Measurements from ENCODE around the gene ST7L. TPM values are rescaled to one million over a fixed set of nuclear protein-coding genes. Genes with fewer than 3 reads are reported as not detected.

ST7L gene
- total and polyA plus RNA-seq, 12 donors = 14.0 to 37.2 (median 22.7) TPM

DNA sequence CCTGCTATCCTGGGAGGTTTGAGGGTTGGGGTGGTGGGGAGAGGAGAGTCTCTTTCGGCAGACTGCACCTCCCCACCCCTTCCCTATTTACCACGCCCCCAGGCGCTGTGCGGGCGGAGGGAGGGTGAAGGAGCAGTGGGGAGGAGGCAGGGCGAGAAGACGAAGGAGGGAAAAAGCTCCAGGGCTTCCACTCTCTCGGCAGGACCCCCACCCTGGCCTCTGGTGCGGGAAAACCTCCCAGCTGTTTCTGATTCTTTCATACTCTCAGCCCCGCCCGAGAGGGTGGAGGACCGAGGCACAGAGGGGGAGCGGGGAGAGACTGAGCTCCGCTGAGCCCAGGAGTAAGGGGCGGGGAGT is 111.0 kb downstream of the ST7L start:
- intact Hi-C loops (cut with DNase I) = loop anchor here in 1 of 2 donors (10.0 kb wide), 1 partner anchor 107 kb away; the partner anchor contains the start of genes CAPZA1 and ST7L
- H3K27ac ChIP-seq = no peak overlapping the region
- no peak for DNase-seq
- no peaks in the 10 kb centered on the region for H3K9me3 ChIP-seq (replicated peaks in 1 of 3)
- H3K4me1 ChIP-seq (replicated peaks in 1 of 2) = peaks cover 8 to 24% of the 10 kb centered on the region in 2 donors
- H3K4me3 ChIP-seq = peak overlapping the region in 2 of 4 donors; percentile 20 to 63
- no peaks in the 10 kb centered on the region for H3K36me3 ChIP-seq (replicated peaks in 1 of 2)
- WGBS, 4 donors = 1 to 3% (median 2%) methylated on average over 11 to 15 of the region's 15 CpGs
- TF ChIP-seq, protein P1, sequence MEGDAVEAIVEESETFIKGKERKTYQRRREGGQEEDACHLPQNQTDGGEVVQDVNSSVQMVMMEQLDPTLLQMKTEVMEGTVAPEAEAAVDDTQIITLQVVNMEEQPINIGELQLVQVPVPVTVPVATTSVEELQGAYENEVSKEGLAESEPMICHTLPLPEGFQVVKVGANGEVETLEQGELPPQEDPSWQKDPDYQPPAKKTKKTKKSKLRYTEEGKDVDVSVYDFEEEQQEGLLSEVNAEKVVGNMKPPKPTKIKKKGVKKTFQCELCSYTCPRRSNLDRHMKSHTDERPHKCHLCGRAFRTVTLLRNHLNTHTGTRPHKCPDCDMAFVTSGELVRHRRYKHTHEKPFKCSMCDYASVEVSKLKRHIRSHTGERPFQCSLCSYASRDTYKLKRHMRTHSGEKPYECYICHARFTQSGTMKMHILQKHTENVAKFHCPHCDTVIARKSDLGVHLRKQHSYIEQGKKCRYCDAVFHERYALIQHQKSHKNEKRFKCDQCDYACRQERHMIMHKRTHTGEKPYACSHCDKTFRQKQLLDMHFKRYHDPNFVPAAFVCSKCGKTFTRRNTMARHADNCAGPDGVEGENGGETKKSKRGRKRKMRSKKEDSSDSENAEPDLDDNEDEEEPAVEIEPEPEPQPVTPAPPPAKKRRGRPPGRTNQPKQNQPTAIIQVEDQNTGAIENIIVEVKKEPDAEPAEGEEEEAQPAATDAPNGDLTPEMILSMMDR (IDR thresholded peaks at IDR 0.05) = no peak
- no peak for TF ChIP-seq POLR2A (IDR thresholded peaks at IDR 0.05)
- H3K27me3 ChIP-seq = no peaks in the 10 kb centered on the region

DNA sequence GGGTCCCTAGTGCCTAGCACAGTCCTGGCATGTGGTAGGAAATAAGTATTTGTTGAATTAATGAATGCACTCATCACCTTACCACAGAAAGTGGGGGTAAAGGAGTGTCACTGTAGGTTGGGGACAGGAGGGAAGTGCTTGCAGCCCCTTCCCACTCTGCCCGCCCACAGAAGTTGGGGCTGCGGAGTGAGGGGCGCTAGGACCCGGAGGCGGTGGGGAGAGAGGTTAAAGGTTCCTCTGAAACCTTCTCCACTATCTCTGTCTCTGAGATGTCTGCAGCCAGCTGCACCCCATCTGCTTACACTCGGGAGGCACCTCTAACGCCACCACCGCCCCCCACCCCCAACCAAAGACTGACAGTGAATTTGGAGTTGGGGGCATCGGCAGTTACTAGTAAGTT is 111.6 kb downstream of the ST7L start:
- no peaks in the 10 kb centered on the region for H3K27me3 ChIP-seq
- intact Hi-C loops (cut with DNase I) = loop anchor here in 1 of 2 donors (10.0 kb wide), 1 partner anchor 107 kb away; the partner anchor contains the start of genes CAPZA1 and ST7L
- H3K4me3 ChIP-seq = no peak overlapping the region
- H3K4me1 ChIP-seq (replicated peaks in 1 of 2) = peaks cover 8 to 24% of the 10 kb centered on the region in 2 donors
- DNase-seq = no peak
- no peak for TF ChIP-seq POLR2A (IDR thresholded peaks at IDR 0.05)
- H3K9me3 ChIP-seq (replicated peaks in 1 of 3) = no peaks in the 10 kb centered on the region
- no peak overlapping the region for H3K27ac ChIP-seq
- no peaks in the 10 kb centered on the region for H3K36me3 ChIP-seq (replicated peaks in 1 of 2)
- 78 to 91% (median 85%) methylated on average over 9 of the region's 9 CpGs for WGBS, 4 donors

DNA sequence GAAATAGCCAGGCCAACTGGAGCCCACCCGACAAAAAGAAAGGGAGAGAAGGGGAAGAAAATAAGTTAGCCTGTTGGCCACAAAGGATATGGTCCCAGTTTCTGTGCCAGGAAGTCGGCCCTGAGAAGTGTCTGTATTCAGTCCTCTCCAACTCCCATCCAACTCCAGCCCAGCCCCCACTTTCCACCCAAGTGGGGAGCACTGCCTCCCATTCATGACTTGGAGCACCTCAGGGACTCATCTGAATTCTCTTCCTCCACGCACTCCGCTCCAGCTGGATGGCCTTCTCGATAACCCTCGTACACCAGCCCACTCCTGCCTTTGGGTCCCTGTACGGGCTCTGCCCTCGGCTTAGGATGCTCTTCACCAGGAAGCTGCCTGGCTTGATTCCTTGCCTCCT is 112.2 kb downstream of the ST7L start:
- H3K27ac ChIP-seq = no peak overlapping the region
- intact Hi-C loops (cut with DNase I) = loop anchor here in 1 of 2 donors (10.0 kb wide), 1 partner anchor 108 kb away; the partner anchor contains the start of genes CAPZA1 and ST7L
- H3K27me3 ChIP-seq = no peaks in the 10 kb centered on the region

DNA sequence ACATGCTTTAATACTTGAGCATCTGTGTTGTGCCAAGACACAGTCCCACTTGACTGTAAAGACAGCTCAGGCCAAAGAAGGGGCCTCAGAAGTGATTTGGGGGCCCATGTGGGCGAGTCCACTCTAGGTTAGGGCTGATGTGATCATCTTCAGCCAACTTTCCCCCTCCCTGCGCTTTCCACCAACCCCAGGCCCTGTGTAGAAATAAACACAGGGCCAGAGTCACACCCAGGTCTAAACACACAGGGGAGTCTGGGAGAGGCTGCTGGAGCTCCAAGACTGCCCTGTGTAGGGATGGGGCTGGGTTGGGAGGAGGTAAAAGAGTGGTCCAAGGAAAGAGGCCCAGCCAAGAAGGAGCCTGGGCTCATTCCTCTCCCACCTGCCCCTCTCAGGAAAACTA is 112.6 kb downstream of the ST7L start:
- Histone ChIP-seq H3K27ac (no peak overlapping the region), H3K4me3 (no peak overlapping the region), H3K9me3 (replicated peaks in 1 of 3) (no peaks in the 10 kb centered on the region), H3K36me3 (replicated peaks in 1 of 2) (no peaks in the 10 kb centered on the region), H3K27me3 (no peaks in the 10 kb centered on the region), H3K4me1 (replicated peaks in 1 of 2) (peaks cover 8 to 28% of the 10 kb centered on the region in 2 donors)
- DNase-seq = no peak
- WGBS, 4 donors = 98% methylated on average over 2 of the region's 2 CpGs; no CpG with 5 or more reads in 2 of the 4 donors
- TF ChIP-seq POLR2A (IDR thresholded peaks at IDR 0.05) = no peak
- TF ChIP-seq, protein P1 (IDR thresholded peaks at IDR 0.05) = no peak
- intact Hi-C loops (cut with DNase I) = loop anchor here in 1 of 2 donors (10.0 kb wide), 1 partner anchor 108 kb away; the partner anchor contains the start of genes CAPZA1 and ST7L

More for the DNA sequence above, 112.2 kb downstream of the ST7L start:
- Histone ChIP-seq H3K36me3 (replicated peaks in 1 of 2) (no peaks in the 10 kb centered on the region), H3K4me1 (replicated peaks in 1 of 2) (peaks cover 8 to 24% of the 10 kb centered on the region in 2 donors), H3K4me3 (no peak overlapping the region), H3K9me3 (replicated peaks in 1 of 3) (no peaks in the 10 kb centered on the region)
- DNase-seq = no peak
- TF ChIP-seq POLR2A (IDR thresholded peaks at IDR 0.05) = no peak
- TF ChIP-seq, protein P1 (IDR thresholded peaks at IDR 0.05) = no peak
- 88 to 97% (median 95%) methylated on average over 8 of the region's 8 CpGs for WGBS, 4 donors

DNA sequence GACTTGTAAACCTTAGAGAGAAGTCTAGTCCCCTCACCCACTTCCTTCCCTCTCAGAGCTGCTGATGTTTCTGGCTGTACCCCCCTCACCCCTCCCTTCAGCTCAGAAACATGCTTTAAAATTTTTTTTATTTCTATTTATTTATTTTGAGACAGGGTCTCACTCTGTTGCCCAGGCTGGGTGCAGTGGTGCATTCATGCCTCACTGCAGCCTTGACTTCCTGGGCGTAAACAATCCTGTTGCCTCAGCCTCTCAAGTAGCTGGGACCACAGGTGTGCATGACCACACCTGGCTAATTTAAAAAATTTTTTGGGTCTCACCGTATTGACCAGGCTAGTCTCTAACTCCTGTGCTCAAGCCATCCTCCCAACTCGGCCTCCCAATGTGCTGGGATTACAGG is 113.1 kb downstream of the ST7L start:
- TF ChIP-seq POLR2A (IDR thresholded peaks at IDR 0.05) = no peak
- TF ChIP-seq, protein P1 (IDR thresholded peaks at IDR 0.05) = no peak
- H3K4me1 ChIP-seq (replicated peaks in 1 of 2) = peaks cover 8 to 28% of the 10 kb centered on the region in 2 donors
- intact Hi-C loops (cut with DNase I) = loop anchor here in 1 of 2 donors (10.0 kb wide), 1 partner anchor 109 kb away; the partner anchor contains the start of genes CAPZA1 and ST7L
- no peak overlapping the region for H3K27ac ChIP-seq
- H3K36me3 ChIP-seq (replicated peaks in 1 of 2) = no peaks in the 10 kb centered on the region
- no peak for DNase-seq
- H3K9me3 ChIP-seq (replicated peaks in 1 of 3) = no peaks in the 10 kb centered on the region
- 91 to 100% (median 93%) methylated on average over 2 to 3 of the region's 3 CpGs for WGBS, 4 donors
- H3K4me3 ChIP-seq = no peak overlapping the region
- no peaks in the 10 kb centered on the region for H3K27me3 ChIP-seq
